ENCODE measurements around the gene TWF2.

DNA sequence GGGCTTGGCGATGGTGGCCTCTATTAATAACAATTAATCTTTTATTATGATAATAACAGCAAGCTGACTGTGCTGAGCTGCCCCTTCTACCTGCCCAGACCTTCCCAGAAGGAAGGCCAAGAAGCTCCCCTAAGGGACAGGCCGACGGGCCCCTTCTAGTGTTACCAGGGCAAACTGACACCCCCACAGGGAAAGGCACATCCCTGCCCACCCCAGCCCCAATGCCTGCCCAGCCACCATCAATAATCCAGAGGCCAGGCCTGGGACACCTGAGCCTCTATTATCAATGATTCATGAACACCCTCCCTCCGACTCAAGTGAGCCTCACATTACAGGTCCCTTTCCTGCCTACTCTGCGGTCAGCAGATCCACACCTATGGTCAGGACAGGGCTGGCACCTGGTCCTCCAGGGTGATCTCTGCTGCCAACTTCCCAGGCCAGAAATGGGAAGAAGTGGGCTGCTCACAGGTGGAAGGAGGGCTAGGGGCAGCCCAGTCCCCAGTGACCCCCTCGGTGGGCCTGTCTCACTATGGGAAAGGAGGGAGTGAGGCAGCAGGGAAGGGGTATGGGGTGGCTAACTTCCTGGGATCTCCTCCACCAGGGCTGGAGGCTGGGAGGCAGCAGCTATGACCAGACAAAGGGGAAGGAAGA lies 1.8 kb downstream of the TWF2 start:
- TF ChIP-seq POLR2A (IDR thresholded peaks at IDR 0.05; ENCODE audit: extremely low read depth, insufficient read length) (no peak), MAX (IDR thresholded peaks at IDR 0.05; ENCODE audit: low read depth, low read length) (no peak)

All from NB4 (cell line).